ENCODE results near the gene CCR4.
"Not testable (repeated sequence)": the region's sequence is repeated elsewhere in the genome, so short reads cannot be mapped to it uniquely, and the experiment has no call there.

Gene CCR4

GRCh38 chr3:32939531-32940284 lies 11.7 kb upstream of the CCR4 start:
- not testable (repeated sequence) for H3K9me3 Mint-ChIP-seq

GRCh38 chr3:32940726-32941125 lies 10.7 kb upstream of the CCR4 start:
- H3K27me3 Mint-ChIP-seq: no peaks in the 10 kb centered on the region
- no peak for DNase-seq (ENCODE audit: low spot score in 2 of 2)
- H3K9me3 Mint-ChIP-seq: no peaks in the 10 kb centered on the region
- H3K4me1 Mint-ChIP-seq: no peaks in the 10 kb centered on the region
- no peak overlapping the region for H3K4me3 Mint-ChIP-seq
- H3K36me3 Mint-ChIP-seq (ENCODE audit: insufficient read depth): peaks cover 3% of the 10 kb centered on the region
- no peak for ATAC-seq (replicated peaks; ENCODE audit: extremely low read depth, poor library complexity, severe bottlenecking)
- H3K27ac Mint-ChIP-seq (ENCODE audit: low read depth): no peak overlapping the region

More at GRCh38 chr3:32939531-32940284, 11.7 kb upstream of the CCR4 start:
- not testable (repeated sequence) for ATAC-seq (replicated peaks; ENCODE audit: extremely low read depth, poor library complexity, severe bottlenecking); H3K36me3 Mint-ChIP-seq (ENCODE audit: insufficient read depth); H3K4me1 Mint-ChIP-seq; H3K4me3 Mint-ChIP-seq; DNase-seq (ENCODE audit: low spot score in 2 of 2); H3K27me3 Mint-ChIP-seq; H3K27ac Mint-ChIP-seq (ENCODE audit: low read depth)

- Mint-ChIP-seq H3K4me1 (peaks cover 10% of the 10 kb centered on the region), H3K27me3 (no peaks in the 10 kb centered on the region), H3K36me3 (ENCODE audit: insufficient read depth) (peaks cover 2% of the 10 kb centered on the region), H3K27ac (ENCODE audit: low read depth) (no peak overlapping the region), H3K4me3 (no peak overlapping the region), H3K9me3 (no peaks in the 10 kb centered on the region)
- no peak for ATAC-seq (replicated peaks; ENCODE audit: extremely low read depth, poor library complexity, severe bottlenecking)
- DNase-seq (ENCODE audit: low spot score in 2 of 2): no peak
Measured at GRCh38 chr3:32945136-32945535, 6.3 kb upstream of the CCR4 start.

- not testable (repeated sequence) for ATAC-seq (replicated peaks; ENCODE audit: extremely low read depth, poor library complexity, severe bottlenecking); DNase-seq (ENCODE audit: low spot score in 2 of 2); H3K36me3 Mint-ChIP-seq (ENCODE audit: insufficient read depth); H3K27me3 Mint-ChIP-seq; H3K4me3 Mint-ChIP-seq; H3K9me3 Mint-ChIP-seq
- peaks cover 15% of the 10 kb centered on the region for H3K4me1 Mint-ChIP-seq
- H3K27ac Mint-ChIP-seq (ENCODE audit: low read depth): peak overlapping the region; percentile 62
Measured at GRCh38 chr3:32945598-32945997, 5.8 kb upstream of the CCR4 start.

GRCh38 chr3:32946973-32947788 lies 4.3 kb upstream of the CCR4 start:
- Mint-ChIP-seq H3K27ac (ENCODE audit: low read depth) (no peak overlapping the region), H3K27me3 (no peaks in the 10 kb centered on the region), H3K36me3 (ENCODE audit: insufficient read depth) (peaks cover 2% of the 10 kb centered on the region), H3K9me3 (no peaks in the 10 kb centered on the region), H3K4me1 (peaks cover 30% of the 10 kb centered on the region), H3K4me3 (no peak overlapping the region)
- DNase-seq (ENCODE audit: low spot score in 2 of 2) (no peak), ATAC-seq (replicated peaks; ENCODE audit: extremely low read depth, poor library complexity, severe bottlenecking) (no peak)

- peak; percentile 62 for ATAC-seq (replicated peaks; ENCODE audit: extremely low read depth, poor library complexity, severe bottlenecking)
- Mint-ChIP-seq H3K4me1 (peaks cover 33% of the 10 kb centered on the region), H3K27me3 (no peaks in the 10 kb centered on the region), H3K4me3 (no peak overlapping the region), H3K36me3 (ENCODE audit: insufficient read depth) (peaks cover 4% of the 10 kb centered on the region), H3K27ac (ENCODE audit: low read depth) (no peak overlapping the region), H3K9me3 (no peaks in the 10 kb centered on the region)
- peak; percentile 82 to 95 for DNase-seq (ENCODE audit: low spot score in 2 of 2)
Measured at GRCh38 chr3:32947789-32948238, 3.6 kb upstream of the CCR4 start.

- H3K36me3 Mint-ChIP-seq (ENCODE audit: insufficient read depth): peaks cover 4% of the 10 kb centered on the region
- no peak overlapping the region for H3K4me3 Mint-ChIP-seq
- DNase-seq (ENCODE audit: low spot score in 2 of 2): no peak
- H3K4me1 Mint-ChIP-seq: peaks cover 40% of the 10 kb centered on the region
- H3K27ac Mint-ChIP-seq (ENCODE audit: low read depth): peak overlapping the region; percentile 49
- H3K27me3 Mint-ChIP-seq: no peaks in the 10 kb centered on the region
- no peaks in the 10 kb centered on the region for H3K9me3 Mint-ChIP-seq
- ATAC-seq (replicated peaks; ENCODE audit: extremely low read depth, poor library complexity, severe bottlenecking): no peak
Measured at GRCh38 chr3:32948625-32949445, 2.6 kb upstream of the CCR4 start.

GRCh38 chr3:32950516-32950915 lies 928 bp upstream of the CCR4 start:
- Mint-ChIP-seq H3K9me3 (no peaks in the 10 kb centered on the region), H3K27me3 (no peaks in the 10 kb centered on the region), H3K4me3 (peak overlapping the region; percentile 87), H3K4me1 (peaks cover 47% of the 10 kb centered on the region), H3K27ac (ENCODE audit: low read depth) (no peak overlapping the region), H3K36me3 (ENCODE audit: insufficient read depth) (peaks cover 17% of the 10 kb centered on the region)
- DNase-seq (ENCODE audit: low spot score in 2 of 2) (no peak), ATAC-seq (replicated peaks; ENCODE audit: extremely low read depth, poor library complexity, severe bottlenecking) (no peak)

- H3K4me1 Mint-ChIP-seq: peaks cover 49% of the 10 kb centered on the region
- no peaks in the 10 kb centered on the region for H3K9me3 Mint-ChIP-seq
- peak overlapping the region; percentile 95 for H3K27ac Mint-ChIP-seq (ENCODE audit: low read depth)
- peak overlapping the region; percentile 87 for H3K4me3 Mint-ChIP-seq
- peaks cover 18% of the 10 kb centered on the region for H3K36me3 Mint-ChIP-seq (ENCODE audit: insufficient read depth)
- ATAC-seq (replicated peaks; ENCODE audit: extremely low read depth, poor library complexity, severe bottlenecking) (no peak), DNase-seq (ENCODE audit: low spot score in 2 of 2) (no peak)
- no peaks in the 10 kb centered on the region for H3K27me3 Mint-ChIP-seq
Measured at GRCh38 chr3:32952369-32953077, 1.1 kb downstream of the CCR4 start.

GRCh38 chr3:32954506-32954905 lies 3.1 kb downstream of the CCR4 start:
- Mint-ChIP-seq H3K27ac (ENCODE audit: low read depth) (no peak overlapping the region), H3K4me1 (peaks cover 51% of the 10 kb centered on the region), H3K36me3 (ENCODE audit: insufficient read depth) (peaks cover 21% of the 10 kb centered on the region), H3K9me3 (no peaks in the 10 kb centered on the region), H3K4me3 (peak overlapping the region; percentile 87), H3K27me3 (no peaks in the 10 kb centered on the region)
- ATAC-seq (replicated peaks; ENCODE audit: extremely low read depth, poor library complexity, severe bottlenecking): no peak
- no peak for DNase-seq (ENCODE audit: low spot score in 2 of 2)

GRCh38 chr3:32956750-32957570 lies 5.5 kb downstream of the CCR4 start:
- H3K27me3 Mint-ChIP-seq: no peaks in the 10 kb centered on the region
- ATAC-seq (replicated peaks; ENCODE audit: extremely low read depth, poor library complexity, severe bottlenecking) (no peak), DNase-seq (ENCODE audit: low spot score in 2 of 2) (no peak)
- H3K36me3 Mint-ChIP-seq (ENCODE audit: insufficient read depth): peaks cover 25% of the 10 kb centered on the region
- peak overlapping the region; percentile 62 for H3K27ac Mint-ChIP-seq (ENCODE audit: low read depth)
- H3K9me3 Mint-ChIP-seq: no peaks in the 10 kb centered on the region
- H3K4me3 Mint-ChIP-seq: peak overlapping the region; percentile 87
- peaks cover 55% of the 10 kb centered on the region for H3K4me1 Mint-ChIP-seq

Data from central memory CD8-positive, alpha-beta T cell (primary cell).